GM12872 (cell line): ENCODE measurements around the gene AADACL3.

Experiments
- TF ChIP-seq, protein P1 (sequence below): IDR thresholded peaks from 3 replicates; pipeline ENCODE4 v1.5.1; 2011; ENCODE audit warnings: low read depth, mild to moderate bottlenecking, low read length, moderate library complexity; ENCODE audit not compliant: insufficient read depth

AADACL3 gene

DNA sequence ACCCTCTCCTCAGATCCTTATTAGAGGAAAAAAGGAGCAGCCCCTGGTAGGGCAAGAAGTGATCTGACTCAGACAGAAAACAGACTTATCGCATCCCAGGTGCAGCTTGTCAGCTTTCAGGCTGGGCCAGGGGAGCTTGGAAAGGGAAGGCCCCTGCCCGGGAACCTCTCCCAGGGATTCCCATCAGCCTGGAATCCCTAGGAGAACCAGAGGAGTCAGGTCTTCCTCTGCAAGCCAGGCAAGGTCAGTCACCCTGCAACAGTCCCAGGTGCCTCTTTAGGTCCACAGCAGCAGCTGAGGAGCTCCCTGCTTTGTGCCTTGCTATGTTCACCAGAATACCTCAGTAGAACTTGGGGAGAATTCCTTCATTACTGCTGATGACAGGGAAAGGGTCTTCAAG is 54.7 kb downstream of the AADACL3 start:
- TF ChIP-seq, protein P1, sequence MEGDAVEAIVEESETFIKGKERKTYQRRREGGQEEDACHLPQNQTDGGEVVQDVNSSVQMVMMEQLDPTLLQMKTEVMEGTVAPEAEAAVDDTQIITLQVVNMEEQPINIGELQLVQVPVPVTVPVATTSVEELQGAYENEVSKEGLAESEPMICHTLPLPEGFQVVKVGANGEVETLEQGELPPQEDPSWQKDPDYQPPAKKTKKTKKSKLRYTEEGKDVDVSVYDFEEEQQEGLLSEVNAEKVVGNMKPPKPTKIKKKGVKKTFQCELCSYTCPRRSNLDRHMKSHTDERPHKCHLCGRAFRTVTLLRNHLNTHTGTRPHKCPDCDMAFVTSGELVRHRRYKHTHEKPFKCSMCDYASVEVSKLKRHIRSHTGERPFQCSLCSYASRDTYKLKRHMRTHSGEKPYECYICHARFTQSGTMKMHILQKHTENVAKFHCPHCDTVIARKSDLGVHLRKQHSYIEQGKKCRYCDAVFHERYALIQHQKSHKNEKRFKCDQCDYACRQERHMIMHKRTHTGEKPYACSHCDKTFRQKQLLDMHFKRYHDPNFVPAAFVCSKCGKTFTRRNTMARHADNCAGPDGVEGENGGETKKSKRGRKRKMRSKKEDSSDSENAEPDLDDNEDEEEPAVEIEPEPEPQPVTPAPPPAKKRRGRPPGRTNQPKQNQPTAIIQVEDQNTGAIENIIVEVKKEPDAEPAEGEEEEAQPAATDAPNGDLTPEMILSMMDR, result no peak

DNA sequence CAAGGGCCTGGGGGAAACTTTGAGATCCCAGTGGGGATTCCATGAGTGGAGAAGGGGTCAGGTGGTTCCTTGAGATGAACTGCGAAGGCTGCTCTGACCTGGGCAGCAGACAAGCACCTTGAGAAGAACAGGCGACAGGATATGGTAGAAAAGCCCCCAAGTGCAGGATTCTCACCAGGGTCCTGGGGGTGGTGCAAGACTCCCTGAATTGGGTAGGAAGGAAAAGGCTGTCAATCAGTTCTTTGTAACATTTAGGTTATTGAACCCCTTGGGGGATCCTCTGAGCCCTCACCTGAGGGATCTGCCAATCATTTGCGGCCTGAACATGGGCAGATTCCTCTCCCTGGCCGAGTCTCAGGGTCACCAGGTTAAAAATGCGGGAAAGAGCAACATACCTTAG is 55.3 kb downstream of the AADACL3 start:
- TF ChIP-seq, protein P1, result no peak

DNA sequence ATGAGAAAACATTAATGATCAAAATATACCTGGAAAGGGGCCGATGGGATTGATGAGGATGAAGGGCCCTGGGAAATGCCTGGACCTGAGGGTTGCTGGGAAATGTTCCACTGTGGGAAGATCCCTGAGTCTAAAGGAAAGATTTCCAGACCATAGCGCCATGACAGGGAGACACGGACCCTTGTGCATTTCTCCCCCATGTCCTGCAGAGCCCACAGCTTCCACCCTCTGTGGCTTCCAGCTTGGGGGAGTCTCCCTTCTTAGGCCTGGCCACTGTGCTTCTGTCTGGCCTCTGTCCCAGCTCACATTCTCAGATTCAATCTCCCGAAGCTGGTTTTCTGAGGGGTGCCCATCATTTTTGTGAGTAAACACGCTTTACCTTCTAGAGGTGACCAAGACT is 56.6 kb downstream of the AADACL3 start:
- TF ChIP-seq, protein P1, result no peak

DNA sequence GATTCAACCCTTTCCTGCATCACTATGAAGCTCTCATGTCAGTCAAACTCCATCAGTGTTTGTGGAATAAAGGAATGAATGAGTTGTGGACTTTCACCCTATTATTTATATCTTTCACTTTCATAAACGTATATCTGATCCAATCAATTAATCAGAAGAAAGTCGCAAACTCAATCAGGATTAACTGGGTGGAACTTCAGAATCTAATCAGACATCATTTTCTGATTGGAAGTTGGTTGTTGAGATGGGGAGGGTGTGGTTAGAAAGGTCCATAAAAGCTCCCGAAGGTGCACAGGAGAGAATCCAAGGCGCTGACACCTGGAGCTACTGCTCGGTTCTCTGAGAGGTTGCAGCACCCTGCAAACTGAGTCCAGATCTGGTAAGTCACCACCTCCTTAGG is 57.5 kb downstream of the AADACL3 start, which contains the start of gene PRAMEF12:
PRAMEF12 (plus strand) TSS at position 301 of the 400 bp plus-strand sequence. CDS start 1,130 bp downstream, outside the sequence.
- TF ChIP-seq, protein P1, result no peak

DNA sequence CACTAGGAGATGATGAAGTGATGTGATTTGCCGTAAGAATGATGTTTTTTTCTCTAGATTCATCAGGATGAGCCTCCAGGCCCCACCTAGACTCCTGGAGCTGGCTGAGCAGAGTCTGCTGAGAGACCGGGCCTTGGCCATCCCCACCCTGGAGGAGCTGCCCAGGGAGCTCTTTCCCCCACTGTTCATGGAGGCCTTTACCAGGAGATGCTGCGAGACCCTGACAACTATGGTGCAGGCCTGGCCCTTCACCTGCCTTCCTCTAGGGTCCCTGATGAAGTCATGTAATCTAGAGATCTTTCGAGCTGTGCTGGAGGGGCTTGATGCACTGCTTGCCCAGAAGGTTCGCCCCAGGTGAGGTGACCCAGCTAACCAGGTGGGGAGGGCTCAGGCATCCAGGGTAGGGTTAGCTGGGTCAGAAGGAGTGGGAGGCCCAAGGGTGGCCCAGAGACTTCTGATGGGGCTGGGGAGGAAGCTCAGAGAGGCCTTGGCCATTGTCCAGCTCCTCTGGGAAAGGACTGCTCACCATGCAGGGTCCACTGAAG is 59.0 kb downstream of the AADACL3 start:
- TF ChIP-seq, protein P1, result no peak

DNA sequence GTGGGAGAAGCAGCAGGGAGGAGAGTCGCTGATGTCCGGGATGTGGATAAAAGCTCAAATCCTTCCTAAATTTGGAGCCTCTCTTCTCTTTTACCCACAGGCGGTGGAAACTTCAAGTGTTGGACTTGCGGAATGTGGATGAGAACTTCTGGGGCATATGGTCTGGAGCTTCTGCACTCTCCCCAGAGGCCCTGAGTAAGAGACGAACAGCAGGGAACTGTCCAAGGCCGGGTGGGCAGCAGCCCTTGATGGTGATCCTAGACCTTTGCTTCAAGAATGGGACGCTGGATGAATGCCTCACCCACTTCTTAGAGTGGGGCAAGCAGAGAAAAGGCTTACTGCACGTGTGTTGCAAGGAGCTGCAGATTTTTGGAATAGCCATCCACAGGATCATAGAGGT is 59.5 kb downstream of the AADACL3 start:
- TF ChIP-seq, protein P1, result no peak

DNA sequence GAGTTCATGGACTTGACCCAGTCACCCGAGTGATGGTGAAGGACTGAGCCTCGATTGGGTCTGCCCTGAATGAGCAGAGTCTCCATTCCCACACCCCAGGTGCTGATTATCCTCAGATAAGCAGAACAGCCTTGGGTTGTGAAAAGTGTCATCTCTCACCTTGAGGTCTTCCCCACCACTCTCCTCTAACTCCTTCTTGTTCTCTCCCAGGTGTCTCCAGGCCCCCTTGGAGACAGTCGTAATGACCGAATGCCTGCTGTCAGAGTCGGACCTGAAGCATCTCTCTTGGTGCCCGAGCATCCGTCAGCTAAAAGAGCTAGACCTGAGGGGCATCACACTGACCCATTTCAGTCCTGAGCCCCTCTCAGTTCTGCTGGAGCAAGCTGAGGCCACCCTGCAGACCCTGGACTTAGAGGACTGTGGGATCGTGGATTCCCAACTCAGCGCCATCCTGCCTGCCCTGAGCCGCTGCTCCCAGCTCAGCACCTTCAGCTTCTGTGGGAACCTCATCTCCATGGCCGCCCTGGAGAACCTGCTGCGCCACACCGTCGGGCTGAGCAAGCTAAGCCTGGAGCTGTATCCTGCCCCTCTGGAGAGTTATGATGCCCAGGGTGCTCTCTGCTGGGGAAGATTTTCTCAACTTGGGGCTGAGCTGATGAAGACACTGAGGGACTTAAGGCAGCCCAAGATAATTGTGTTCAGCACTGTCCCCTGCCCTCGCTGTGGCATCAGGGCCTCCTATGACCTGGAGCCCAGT is 61.1 kb downstream of the AADACL3 start:
- TF ChIP-seq, protein P1, result no peak
